ENCODE data around the gene EXPH5. TPM values are rescaled to one million over a fixed set of nuclear protein-coding genes. Genes with fewer than 3 reads are reported as not detected.
"Not testable (repeated sequence)": the region's sequence is repeated elsewhere in the genome, so short reads cannot be mapped to it uniquely, and the experiment has no call there.

The EXPH5 gene
- total RNA-seq, 2 donors from 2014 or later = 1.4 to 2.8 TPM

GRCh38 chr11:108591893-108592292 lies 1.7 kb downstream of the EXPH5 start:
- H3K4me3 ChIP-seq = no peak overlapping the region
- no peaks in the 10 kb centered on the region for H3K27me3 ChIP-seq
- H3K4me1 ChIP-seq = peaks cover 0 to 7% of the 10 kb centered on the region in 2 donors
- no peak overlapping the region for H3K27ac ChIP-seq
- no peaks in the 10 kb centered on the region for H3K36me3 ChIP-seq
- DNase-seq (ENCODE audit: low spot score) = no peak
- no peak for TF ChIP-seq CTCF (IDR thresholded peaks at IDR 0.05)
- H3K9me3 ChIP-seq = no peaks in the 10 kb centered on the region

- Histone ChIP-seq H3K36me3 (no peaks in the 10 kb centered on the region), H3K4me3 (no peak overlapping the region), H3K27me3 (no peaks in the 10 kb centered on the region), H3K4me1 (peaks cover 0 to 7% of the 10 kb centered on the region in 2 donors), H3K9me3 (no peaks in the 10 kb centered on the region), H3K27ac (no peak overlapping the region)
- no peak for DNase-seq (ENCODE audit: low spot score)
- no peak for TF ChIP-seq CTCF (IDR thresholded peaks at IDR 0.05)
Measured at GRCh38 chr11:108589136-108589535, 4.4 kb downstream of the EXPH5 start.

- no peak overlapping the region for H3K27ac ChIP-seq
- H3K9me3 ChIP-seq = no peaks in the 10 kb centered on the region
- peaks cover 0 to 7% of the 10 kb centered on the region in 2 donors for H3K4me1 ChIP-seq
- TF ChIP-seq CTCF (IDR thresholded peaks at IDR 0.05) = no peak
- no peak overlapping the region for H3K4me3 ChIP-seq
- H3K36me3 ChIP-seq = no peaks in the 10 kb centered on the region
- no peak for DNase-seq (ENCODE audit: low spot score)
- H3K27me3 ChIP-seq = no peaks in the 10 kb centered on the region
Measured at GRCh38 chr11:108588287-108588686, 5.3 kb downstream of the EXPH5 start.

GRCh38 chr11:108587109-108587508 lies 6.5 kb downstream of the EXPH5 start:
- Histone ChIP-seq H3K4me3 (no peak overlapping the region), H3K27me3 (no peaks in the 10 kb centered on the region), H3K4me1 (no peaks in the 10 kb centered on the region), H3K27ac (no peak overlapping the region), H3K9me3 (no peaks in the 10 kb centered on the region), H3K36me3 (no peaks in the 10 kb centered on the region)
- DNase-seq (ENCODE audit: low spot score) = no peak
- TF ChIP-seq CTCF (IDR thresholded peaks at IDR 0.05) = no peak

- Histone ChIP-seq H3K27ac (no peak overlapping the region), H3K9me3 (no peaks in the 10 kb centered on the region), H3K4me3 (no peak overlapping the region), H3K27me3 (no peaks in the 10 kb centered on the region), H3K36me3 (no peaks in the 10 kb centered on the region), H3K4me1 (no peaks in the 10 kb centered on the region)
- no peak for DNase-seq (ENCODE audit: low spot score)
- no peak for TF ChIP-seq CTCF (IDR thresholded peaks at IDR 0.05)
Measured at GRCh38 chr11:108586600-108586999, 7.0 kb downstream of the EXPH5 start.

GRCh38 chr11:108586185-108586584 lies 7.4 kb downstream of the EXPH5 start:
- not testable (repeated sequence) for H3K4me3 ChIP-seq; H3K27me3 ChIP-seq; H3K9me3 ChIP-seq; DNase-seq (ENCODE audit: low spot score); H3K36me3 ChIP-seq; H3K27ac ChIP-seq; H3K4me1 ChIP-seq
